Fibroblast of skin of left biceps (primary cell): Measurements from ENCODE around the gene CEP19.

ENCODE experiments used
- DNase-seq, 2 experiments: peaks; one replicate each; pipeline ENCODE4 v3.0.0-alpha.2; 2013; ENCODE audit warnings: low read depth in 2 of 2

Gene CEP19

DNA sequence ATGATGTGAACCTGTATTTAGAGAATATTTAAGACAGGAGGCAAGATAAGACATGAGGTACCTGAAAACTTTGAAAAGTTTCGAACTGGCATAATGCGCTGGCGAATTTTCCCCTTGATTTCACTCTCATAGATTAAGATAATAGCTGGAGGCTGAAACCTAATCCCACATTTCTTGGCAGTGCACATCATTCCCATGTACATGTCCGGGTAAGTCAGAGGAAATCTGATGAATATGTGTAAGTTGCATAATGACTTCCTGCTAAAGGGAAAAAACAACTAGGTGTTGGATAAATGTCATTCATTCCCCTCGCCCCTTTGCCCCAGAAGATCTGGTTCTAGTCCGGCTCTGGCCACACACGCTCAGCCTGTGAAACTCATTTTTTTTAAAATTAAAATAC, 3.6 kb downstream of the CEP19 start:
- DNase-seq: no peak

DNA sequence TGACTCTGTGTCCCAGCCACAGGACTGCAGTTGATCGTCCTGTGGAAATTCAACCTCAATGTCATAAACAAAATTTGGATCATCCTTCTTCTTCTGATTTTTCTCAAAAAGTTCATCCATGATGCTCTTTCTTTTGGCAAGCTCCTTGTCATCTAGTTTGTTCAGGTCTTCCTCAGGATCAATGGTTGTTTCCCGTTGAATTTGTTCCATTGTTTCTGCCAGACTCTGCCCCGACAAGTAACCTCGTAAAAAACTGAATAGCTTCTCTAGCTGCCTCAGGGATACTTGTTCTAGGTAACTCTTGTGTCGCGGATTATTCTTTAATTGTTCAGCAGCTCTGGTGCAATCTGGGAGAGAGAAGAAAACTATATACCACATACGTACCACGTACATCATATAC, 4.5 kb downstream of the CEP19 start:
- no peak for DNase-seq

DNA sequence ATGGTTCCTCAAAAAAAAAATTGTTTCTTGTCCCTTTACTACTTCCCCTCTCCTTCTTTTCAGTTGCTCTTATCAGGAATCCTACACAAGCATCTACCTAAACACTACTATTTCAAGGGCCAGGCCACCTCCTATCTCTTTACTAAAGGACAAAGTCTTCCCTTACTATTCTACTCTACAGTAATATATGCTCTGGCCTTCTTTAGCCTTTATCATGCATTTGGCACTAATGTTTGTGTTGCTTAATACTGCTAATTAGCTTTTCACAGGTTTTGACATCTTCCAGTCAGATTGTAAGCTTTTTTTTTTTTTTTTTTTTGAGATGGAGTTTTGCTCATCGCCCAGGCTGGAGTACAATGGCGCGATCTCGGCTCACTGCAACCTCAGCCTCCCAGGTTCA, 5.3 kb downstream of the CEP19 start:
- no peak for DNase-seq

DNA sequence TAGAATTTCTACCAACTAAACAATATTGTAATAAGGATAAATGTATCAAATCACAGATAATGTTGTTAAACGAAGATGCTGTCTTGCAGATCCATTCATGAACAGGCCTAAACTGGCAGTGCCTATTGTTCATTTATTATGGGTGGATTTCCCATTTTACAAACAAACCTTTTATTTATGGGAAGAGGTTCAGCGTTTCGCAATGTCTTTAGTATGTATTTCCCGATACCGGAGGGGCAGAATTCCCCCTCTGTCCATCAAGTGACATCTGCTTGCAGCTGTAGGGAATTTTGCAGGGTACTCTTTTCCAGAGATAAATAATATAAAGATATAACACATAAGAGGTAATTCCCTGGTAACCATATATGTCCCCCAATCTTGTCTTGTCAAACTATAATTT, 5.7 kb downstream of the CEP19 start:
- DNase-seq: no peak

DNA sequence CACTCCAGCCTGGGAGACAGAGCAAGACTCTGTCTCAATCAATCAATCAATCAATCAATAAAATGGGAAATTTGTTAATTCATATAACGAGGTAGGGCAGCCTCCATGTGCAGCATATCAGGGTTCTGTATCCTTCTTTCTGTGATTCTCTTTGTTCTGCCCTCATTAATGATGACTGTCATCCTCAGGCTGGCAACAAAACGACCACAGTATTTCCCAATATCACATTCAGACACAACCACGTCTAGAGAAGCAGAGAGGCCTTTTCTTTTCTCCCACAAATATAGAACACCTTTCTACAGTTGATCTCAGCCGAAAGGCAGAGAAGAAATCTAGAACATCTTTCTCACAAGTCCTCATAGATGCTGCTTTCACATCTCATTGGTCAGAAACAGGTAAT, 11.2 kb downstream of the CEP19 start:
- DNase-seq: no peak

DNA sequence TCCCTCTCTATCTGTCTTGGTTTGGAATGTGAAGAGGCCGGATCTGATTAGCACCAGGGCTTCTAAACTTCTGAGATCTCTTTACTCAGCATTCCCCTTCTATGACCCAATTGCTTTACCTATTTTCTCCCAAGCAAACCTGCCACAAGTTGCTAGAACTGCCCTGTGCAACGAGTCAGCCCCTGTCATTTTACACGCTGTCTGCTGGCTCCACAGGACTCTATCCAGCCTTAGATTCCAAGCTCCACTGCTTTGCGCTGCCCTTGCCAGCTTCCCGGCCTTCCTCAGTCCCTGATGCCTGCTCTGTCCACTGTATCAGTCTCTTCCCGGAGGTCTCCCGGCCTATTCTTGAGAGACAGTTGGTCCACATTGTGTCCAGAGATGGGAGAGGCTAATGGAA, 12.3 kb downstream of the CEP19 start:
- DNase-seq: no peak

DNA sequence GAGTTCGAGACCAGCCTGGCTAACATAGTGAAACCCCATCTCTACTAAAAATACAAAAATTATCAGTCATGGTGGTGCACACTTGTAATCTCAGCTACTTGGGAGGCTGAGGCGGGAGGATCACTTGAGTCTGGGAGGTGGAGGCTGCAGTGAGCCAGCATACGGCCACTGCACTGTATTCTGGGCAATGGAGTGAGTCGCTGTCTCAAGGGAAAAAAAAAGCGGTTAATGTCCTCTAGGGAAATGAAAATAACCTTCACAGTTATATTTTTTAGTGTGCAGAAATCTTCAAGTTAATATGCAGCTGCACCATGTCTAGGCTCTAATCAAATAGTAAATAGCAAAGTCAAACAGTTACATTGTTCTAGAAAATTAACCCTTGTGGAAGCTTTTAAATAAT, 14.8 kb downstream of the CEP19 start:
- DNase-seq: no peak

DNA sequence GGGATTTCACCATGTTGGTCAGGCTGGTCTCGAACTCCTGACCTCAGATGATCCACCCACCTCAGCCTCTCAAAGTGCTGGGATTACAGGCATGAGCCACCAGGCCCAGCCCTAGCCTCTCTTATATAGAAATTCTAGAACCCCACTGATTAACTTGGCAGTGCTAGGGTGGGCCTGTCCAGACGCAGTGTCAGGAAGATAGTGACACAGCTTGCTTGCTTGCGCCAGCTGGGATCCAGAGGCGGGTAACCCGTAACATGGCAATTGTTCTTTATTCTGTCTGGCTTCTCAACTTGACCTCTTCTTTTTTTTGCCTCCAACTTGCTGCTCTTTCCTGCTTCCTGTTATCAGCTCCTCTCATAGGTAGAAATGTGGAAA, 16.2 kb downstream of the CEP19 start:
- no peak for DNase-seq

DNA sequence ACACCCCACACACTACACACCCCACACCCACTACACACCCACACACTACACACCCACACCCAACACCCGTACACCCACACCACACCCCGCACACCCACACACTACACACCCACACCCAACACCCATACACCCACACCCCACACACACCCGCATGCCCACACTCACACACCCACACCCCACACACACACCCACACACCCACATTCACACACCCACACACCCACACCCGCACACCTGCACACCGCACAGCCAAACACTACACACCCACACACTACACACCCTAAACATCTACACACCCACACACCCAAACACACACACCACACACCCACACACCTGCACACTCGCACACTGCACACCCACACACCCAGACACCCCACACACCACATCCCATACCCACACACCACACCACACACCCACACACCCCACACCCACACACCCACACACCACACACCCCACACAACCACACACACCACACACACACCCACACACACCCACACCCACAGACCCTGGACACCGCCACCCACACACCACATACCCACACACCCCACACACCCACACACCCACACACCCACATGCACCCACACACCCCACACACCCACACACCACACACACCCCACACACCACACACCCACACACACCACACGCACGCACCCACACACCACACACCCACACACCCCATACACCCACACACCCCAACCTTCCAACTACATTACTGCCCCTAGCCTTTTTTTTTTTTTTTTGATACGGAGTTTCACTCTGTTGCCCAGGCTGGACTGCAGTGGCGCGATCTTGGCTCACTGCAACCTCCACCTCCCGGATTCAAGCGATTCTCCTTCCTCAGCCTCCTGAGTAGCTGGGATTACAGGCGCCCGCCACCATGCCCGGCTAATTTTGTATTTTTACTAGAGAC, 16.9 kb downstream of the CEP19 start:
- DNase-seq: no peak

DNA sequence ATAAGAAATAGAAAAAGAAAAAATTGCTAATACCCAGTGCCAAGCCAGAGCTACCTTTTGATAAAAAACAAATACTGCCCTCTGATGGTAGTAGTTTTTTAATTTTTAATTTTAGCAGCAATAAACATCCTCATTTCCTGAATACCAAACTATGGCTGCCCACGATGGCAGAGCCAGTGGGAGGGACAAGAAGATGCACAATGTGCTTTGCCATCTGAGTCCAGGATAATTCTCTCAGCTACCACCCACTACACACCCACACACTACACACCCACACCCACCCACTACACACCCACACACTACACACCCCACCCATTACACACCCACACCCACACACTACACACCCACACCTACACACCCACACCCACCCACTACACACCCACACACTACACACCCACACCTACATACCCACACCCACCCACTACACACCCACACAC, 17.8 kb downstream of the CEP19 start:
- no peak for DNase-seq

DNA sequence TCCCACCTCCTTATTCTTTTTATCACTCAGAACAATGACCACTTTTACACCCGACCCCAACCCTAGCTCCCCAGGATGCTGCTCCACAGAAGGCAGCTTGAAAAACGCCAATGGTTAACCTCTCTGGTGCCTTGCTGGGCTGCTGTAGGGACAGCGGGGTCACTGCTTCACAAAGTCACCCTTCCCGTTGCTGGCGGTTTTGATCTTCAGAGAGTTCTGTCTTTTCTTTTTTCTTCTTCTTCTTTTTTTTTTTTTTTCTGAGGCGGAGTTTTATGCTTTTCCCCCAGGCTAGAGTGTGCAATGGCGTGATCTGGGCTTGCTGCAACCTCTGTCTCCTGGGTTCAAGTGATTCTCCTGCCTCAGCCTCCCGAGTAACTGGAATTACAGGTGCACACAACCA, 20.7 kb downstream of the CEP19 start:
- no peak for DNase-seq

DNA sequence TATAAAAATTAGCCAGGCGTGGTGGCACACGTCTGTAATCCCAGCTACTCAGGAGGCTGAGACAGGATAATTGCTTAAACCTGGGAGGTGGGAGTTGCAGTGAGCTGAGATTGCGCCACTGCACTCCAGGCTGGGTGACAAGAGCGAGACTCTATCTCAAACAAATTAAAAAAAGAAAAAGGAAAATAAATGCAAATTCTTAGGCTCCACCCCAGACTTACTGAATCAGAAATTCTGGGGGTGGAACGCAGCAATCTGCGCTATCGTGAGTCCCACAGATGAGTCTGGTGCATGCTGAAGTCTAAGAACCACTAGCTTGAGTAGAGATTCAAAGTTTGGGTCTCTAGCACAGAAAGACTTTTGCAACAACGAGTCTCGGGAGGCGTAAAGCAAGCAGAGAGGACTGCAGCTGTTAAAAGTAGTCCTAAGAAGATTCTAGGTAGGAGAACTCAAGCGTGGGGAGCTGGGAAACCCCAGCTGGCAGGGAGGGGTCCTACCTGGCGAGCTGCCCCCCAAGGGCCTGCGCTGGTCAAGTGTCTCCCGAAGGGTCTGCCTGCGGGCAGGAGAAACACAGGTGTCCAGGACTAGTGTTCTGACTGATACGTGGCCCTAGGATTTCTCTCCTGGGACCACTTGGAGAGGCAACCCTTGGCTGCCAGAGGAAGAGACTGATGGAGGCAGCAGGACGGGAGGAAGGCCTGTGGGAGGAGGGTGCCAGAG, 21.9 kb downstream of the CEP19 start:
- DNase-seq: no peak

DNA sequence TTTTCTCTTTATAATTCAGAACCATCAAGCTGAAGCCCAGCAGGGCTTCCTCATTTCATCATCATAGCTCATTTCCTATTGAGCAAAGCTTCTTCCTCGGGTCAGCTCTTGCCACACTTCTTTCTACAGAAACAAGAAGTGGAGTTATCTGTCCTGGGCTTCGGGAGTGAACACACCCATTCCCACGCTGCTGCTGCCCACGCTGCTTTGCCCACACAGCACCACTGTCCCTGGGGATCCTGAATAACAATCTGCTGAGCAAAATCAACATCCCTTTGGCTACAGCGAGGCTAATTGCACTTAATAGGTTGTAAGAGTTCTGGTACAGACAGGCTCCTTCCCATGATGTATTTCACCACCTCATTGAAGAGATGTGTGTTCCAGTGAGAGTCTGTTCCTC, 23.7 kb downstream of the CEP19 start:
- no peak for DNase-seq

DNA sequence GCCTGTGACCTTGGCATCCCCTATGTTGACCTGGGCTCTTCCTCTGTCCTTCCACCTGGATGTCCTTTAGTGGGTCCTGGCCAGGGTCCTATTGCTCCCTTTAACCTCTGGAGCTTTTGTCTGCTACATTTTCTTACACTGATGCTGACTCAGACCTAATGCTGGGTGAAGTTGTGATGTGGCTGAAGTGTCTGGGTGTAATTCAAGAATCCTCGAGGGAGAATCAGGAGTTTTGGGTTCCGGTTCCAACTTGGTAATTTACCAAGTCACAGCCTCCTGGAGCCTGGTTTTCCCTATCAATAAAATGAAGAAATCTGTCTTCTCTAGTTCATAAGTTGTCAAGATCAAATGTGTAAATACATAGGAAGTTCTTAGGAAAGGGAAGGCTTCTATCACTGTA, 25.6 kb downstream of the CEP19 start:
- no peak for DNase-seq

DNA sequence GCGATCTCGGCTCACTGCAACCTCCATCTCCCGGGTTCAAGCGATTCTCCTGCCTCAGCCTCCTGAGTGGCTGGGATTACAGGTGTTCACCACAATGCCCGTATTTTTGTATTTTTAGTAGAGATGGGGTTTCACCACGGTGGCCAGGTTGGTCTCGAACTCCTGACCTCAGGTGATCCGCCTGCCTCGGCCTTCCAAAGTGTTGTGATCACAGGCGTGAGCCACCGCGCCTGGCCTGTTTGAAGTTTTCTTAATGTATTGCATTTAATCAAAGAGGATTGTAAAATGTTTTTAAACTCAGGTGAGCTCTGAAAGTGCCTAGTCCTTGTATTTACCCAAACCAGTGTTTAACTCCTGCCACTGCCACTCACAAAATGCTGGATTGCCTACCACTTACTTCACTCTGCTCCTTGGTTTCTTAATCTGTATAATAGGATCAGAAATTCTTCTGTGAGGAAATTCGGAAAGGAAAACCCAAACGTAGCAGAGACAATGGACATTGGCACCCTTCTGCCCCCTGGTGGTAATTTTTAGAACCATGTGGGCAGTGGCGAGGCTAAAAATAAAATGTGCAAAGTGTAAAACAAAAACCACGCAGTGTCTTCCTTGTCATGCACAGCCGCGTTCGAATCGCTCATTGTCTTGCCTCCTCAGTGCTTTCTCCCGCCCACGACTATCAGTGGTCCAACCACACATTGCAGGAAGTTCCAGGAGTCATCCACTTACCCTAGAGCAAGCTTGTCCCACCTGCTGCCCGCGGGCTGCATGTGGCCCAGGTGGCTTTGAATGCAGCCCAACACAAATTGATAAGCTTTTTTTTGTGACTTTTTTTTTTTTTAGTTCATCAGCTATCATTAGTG, 27.3 kb downstream of the CEP19 start:
- no peak for DNase-seq

DNA sequence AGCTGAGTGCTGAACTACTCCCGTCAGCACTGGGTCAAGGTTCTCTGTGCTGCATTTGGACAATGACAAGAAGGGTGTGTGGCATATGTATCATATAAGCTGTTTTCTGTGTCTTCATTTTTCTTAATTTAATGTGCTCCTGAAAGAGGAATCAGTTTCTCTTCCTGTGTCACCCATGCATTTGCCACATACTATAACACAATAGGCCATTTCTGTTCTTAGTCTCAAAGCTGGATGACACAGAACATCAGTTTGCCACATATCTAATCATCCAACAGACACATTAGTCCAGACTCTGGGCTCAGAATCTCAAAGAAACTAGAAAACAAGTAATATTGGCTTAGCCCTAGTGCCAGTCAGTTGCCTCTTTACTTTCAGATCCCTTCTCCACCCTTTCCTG, 34.1 kb downstream of the CEP19 start:
- DNase-seq: no peak

DNA sequence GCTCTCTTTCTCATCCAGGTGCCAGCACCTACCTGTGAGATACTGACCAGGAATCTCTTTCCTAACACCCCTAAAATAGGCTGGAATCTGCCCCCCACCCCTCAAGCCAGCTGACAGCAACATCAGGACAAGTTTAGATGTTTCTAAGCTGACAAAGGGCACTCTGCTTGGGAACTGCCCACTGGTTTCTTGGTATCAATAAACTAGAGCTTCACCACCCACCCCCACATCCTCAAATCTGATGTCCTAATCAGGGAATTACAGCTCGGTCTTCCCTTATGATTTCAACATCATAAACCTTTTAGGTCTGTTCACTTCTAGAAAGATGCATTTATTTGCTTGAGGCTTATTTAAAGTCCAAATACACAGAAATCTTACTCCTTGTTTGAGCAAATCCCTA, 34.7 kb downstream of the CEP19 start:
- no peak for DNase-seq

DNA sequence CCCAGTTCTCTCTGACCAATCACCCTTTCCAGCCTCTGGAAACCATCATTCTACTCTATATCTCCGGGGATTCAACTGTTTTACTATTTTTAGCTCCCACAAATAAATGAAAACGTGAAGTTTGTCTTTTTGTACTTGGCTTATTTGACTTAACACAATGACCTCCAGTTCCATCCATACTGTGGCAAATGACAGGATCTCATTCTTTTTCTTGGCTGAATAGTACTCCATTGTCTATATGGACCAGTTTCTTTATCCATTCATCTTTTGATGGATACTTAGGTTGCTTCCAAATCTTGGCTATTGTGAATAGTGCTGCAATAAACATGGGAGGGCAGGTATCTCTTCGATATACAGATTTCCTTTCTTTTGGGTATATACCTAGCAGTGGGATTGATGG, 38.4 kb downstream of the CEP19 start:
- DNase-seq: no peak

DNA sequence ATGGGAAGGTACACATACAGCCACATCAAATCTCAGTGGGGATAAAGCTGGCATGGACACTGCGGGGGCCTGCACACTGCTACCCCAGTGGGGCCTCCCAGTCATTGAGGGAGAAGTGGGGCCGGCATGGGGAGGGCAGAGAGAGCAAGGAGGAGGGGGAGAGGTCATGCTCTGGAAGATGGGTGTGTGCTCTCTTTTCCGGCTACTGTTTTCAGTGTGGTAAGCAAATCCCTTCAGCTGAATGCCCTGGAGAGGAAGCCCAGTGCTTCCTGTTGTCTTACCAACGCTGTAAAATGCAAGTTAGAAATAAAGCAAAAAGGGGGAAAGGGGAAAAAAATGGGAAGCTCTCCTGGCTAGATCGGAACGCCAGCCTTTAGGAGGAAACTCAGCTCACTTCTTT, 41.7 kb downstream of the CEP19 start:
- no peak for DNase-seq

DNA sequence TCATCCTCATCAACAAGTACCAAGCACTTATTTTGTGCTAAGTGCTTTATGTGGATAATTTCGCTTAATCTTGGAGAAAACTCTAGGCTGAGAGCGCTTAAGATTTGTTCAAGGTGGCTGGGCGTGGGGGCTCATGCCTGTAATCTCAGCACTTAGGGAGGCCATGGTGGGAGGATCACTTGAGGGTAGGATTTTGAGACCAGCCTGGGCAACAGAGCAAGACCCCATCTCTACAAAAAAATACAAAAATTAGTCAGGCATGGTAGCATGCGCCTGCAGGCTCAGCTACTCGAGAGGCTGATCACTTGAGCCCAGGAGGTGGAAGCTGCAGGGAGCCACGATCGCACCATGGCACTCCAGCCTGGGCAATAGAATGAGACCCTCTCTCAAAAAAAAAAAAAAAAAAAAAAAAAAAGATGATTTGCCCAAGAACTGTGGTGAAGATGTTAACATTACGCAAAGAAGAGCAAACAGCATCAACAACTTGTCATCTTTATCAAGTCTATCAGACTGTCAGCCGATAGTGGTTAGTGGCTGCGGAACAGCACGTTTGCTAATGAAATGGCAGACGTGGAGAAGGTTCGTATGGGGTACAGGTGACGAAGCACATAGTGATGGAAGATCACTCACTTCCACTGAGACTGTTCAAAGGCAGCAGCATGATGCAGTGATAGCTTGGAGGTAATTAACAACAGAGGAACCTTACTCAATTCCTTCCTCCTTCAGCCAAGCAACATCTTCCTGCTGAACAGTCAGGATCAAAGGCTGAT, 44.8 kb downstream of the CEP19 start:
- DNase-seq: no peak

DNA sequence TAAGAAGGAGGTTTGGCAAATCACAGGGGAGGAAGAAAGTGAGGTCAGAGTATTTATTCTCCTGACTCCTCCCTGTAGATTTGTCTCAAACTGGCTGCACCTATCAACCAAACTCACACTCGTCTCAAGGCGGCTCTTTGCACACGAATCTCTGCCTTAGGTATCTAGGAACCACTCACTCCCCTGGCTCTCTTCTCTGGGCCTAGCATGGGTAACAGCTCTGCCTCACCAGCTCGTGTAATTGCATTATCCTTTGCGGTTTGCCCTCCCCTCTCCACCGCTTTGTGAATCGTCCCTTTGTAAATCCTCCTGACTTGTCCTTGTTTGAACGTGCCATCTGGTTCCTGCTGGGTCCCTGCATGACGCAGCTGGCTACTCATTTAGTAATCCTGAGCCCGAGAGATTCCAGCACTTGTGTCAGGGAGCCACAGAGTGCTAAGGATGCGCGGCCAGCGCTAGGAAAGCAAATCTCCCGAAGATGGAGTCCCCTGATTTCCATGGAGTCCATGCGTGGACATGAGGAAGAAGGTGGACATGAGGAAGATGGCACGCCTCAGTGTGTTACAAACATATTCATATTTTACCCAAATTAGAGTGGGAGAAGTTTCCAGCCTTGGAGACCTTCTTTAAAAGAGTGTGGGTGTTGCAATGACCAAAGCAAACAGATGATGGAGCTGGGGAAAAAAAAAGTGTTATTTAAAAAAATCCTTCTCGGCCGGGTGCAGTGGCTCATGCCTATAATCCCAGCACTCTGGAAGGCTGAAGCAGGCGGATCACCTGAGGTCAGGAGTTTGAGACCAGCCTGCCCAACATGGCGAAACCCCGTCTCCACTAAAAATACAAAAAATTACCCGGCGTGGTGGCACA, 45.8 kb downstream of the CEP19 start:
- DNase-seq: no peak
